HEK293 (cell line): ENCODE measurements around the gene AP3B1.

Experiments used
- CTCF ChIP-seq: fragments of 450-650 bp; formaldehyde crosslinking; IDR thresholded peaks from 2 replicates; pipeline ENCODE4 v1.5.1; 2016; ENCODE audit warnings: missing biosample characterization, missing genetic modification characterization
- REST ChIP-seq: fragments of 450-650 bp; formaldehyde crosslinking; IDR thresholded peaks from 2 replicates; pipeline ENCODE4 v1.5.1; 2016; ENCODE audit warnings: missing biosample characterization, missing genetic modification characterization
- ZBTB11 ChIP-seq: fragments of 450-650 bp; formaldehyde crosslinking; conservative IDR thresholded peaks from 2 replicates; pipeline ENCODE4 v1.5.1; 2016; ENCODE audit warnings: low read depth, missing biosample characterization, missing genetic modification characterization
- ZNF114 ChIP-seq: fragments of 450-650 bp; formaldehyde crosslinking; IDR thresholded peaks from 2 replicates; pipeline ENCODE4 v1.5.0; 2017; ENCODE audit warnings: missing biosample characterization, missing genetic modification characterization
- ZNF138 ChIP-seq: fragments of 450-650 bp; formaldehyde crosslinking; IDR thresholded peaks from 2 replicates; pipeline ENCODE4 v1.5.1; 2016; ENCODE audit warnings: missing biosample characterization, missing genetic modification characterization, borderline replicate concordance
- ZNF324 ChIP-seq: fragments of 450-650 bp; formaldehyde crosslinking; IDR thresholded peaks from 2 replicates; pipeline ENCODE4 v1.5.1; 2016; ENCODE audit warnings: missing biosample characterization, missing genetic modification characterization

GRCh38 chr5:78215972-78216371, 78.5 kb downstream of the AP3B1 start:
- TF ChIP-seq REST (tag by site-specific recombination) (no peak), ZNF114 (no peak), CTCF (tag by site-specific recombination) (no peak), ZBTB11 (tag by site-specific recombination) (no peak), ZNF324 (tag by site-specific recombination) (no peak), ZNF138 (tag by site-specific recombination) (no peak)
